Inflammatory macrophage treated with lipopolysaccharide for 1 hour (primary cell): ENCODE data around the gene CACUL1.

Experiments
- DNase-seq, 2 donors: peaks; one replicate each; pipeline ENCODE4 v3.0.0-alpha.2; 2020 to 2022

Gene CACUL1

DNA sequence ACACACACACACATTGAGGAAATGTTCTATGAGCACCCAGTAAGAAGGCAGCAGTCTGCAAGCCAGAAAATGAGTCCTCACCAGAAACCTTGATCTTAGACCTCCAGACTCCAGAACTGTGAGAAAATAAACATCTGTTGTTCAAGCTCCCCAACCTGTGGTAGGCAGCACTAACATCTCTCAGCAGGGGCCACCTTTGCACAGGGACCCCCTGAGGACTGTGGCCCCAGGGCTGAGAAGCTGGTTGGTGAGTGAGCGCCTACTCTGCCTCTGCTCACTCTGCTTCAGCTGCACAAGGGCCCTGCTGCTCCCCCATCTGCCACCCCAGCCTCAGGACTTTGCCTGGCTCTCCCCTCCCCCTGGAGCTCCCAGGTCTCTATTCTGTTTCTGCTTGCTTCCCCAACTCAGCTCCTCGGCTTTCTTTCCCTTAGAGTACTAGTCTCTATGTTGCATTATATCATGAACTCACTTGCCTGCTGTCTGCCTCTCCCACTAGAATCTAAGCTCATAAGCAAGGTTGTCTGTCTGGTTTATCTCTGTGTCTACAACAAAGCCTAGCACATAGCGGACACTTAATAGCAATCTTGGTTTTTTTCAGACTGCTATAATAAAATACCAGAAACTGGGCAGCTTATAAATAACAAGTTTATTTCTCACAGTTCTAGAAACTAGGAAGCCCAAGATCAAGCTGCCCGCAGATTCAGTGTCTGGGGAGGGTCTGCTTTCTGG, 118.9 kb downstream of the CACUL1 start:
- no peak for DNase-seq

GRCh38 chr10:118633786-118634185, 121.0 kb downstream of the CACUL1 start:
- no peak for DNase-seq

DNA sequence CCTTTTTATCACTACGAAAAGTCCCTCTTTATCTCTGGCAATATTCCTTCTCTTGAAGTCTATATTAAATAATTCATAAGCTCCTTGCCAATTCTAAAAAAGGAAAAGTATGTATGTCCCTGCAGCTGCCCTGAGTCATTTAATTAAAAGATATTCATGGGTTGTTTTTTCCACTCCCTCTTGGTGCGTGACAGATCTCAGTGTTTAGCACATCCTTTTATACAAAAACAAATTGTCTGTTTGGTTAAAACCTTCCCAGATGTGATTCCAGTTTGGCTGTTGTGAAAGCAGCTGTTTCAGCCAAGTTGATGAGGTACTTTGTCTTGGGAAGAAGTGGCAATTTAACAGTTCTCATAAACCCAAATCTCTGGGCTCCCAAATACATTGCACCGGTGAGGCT, 125.6 kb downstream of the CACUL1 start:
- no peak for DNase-seq

DNA sequence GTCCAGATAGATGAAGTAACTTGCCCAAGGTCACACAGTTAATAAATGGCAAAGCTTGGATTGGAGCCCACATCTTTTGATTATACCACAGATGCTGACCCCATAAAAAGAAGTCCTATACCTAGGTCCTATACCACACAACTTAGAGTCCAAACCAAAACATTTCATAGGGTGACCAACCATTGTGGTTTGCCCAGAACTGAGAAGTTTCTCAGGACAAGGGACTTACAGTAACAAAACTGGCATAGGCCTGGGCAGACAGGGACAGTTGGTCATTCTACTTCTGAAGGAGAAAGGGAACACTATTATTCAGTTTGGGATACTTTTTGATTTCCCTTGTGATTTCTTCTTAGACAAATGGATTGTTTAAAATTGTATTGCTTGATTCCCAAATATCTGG, 126.4 kb downstream of the CACUL1 start:
- no peak for DNase-seq

GRCh38 chr10:118626953-118627352, 127.8 kb downstream of the CACUL1 start:
- DNase-seq = no peak
